Measurements from ENCODE around the gene JADE1.

The JADE1 gene

GRCh38 chr4:128879283-128879682, 69.8 kb downstream of the JADE1 start:
- no peak for DNase-seq

- no peak for DNase-seq
These were observed 70.5 kb downstream of the JADE1 start for GRCh38 chr4:128879971-128880370.

- DNase-seq = no peak
These were observed 71.2 kb downstream of the JADE1 start for GRCh38 chr4:128880662-128881061.

GRCh38 chr4:128904821-128905220, 95.3 kb downstream of the JADE1 start:
- no peak for DNase-seq

- DNase-seq = no peak
These were observed 97.1 kb downstream of the JADE1 start for GRCh38 chr4:128906581-128906980.

- DNase-seq = no peak
These were observed 98.5 kb downstream of the JADE1 start for GRCh38 chr4:128907981-128908380.

GRCh38 chr4:128908735-128909134, 99.2 kb downstream of the JADE1 start:
- DNase-seq = no peak

- DNase-seq = no peak
These were observed 103.7 kb downstream of the JADE1 start for GRCh38 chr4:128913228-128913627.

- DNase-seq = no peak
These were observed 106.0 kb downstream of the JADE1 start for GRCh38 chr4:128915544-128915943.

- no peak for DNase-seq
These were observed 107.3 kb downstream of the JADE1 start for GRCh38 chr4:128916832-128917231.

GRCh38 chr4:128917781-128918180, 108.3 kb downstream of the JADE1 start:
- no peak for DNase-seq

GRCh38 chr4:128921954-128922353, 112.5 kb downstream of the JADE1 start:
- no peak for DNase-seq
